Sigmoid colon (tissue), 7 donors: ENCODE results near the gene MAPK8IP3. TPM values are rescaled to one million over a fixed set of nuclear protein-coding genes. Genes with fewer than 3 reads are reported as not detected.

Source experiments
- DNase-seq: peaks from one replicate; pipeline ENCODE4 v3.0.0-alpha.2; 2019
- H3K27ac ChIP-seq, 4 donors: fragments of 200-600 bp; sonication (generic); one replicate each; pipeline ENCODE4 v1.5.1; 2016 to 2019; ENCODE audit warnings: mild to moderate bottlenecking in 1 of 4
- H3K27me3 ChIP-seq, 3 donors: fragments of 200-600 bp; sonication (generic); one replicate each; pipeline ENCODE4 v1.5.1; 2019; ENCODE audit warnings: mild to moderate bottlenecking in 1 of 3
- H3K36me3 ChIP-seq, 4 donors: fragments of 200-600 bp; sonication (generic); one replicate each; pipeline ENCODE4 v1.5.1; 2016 to 2019
- H3K4me1 ChIP-seq, 4 donors: fragments of 200-600 bp; sonication (generic); one replicate each; pipeline ENCODE4 v1.5.1; 2017 to 2019
- H3K4me3 ChIP-seq, 4 donors: fragments of 200-600 bp; sonication (generic); one replicate each; pipeline ENCODE4 v1.5.1; 2017 to 2019; ENCODE audit warnings: mild to moderate bottlenecking in 2 of 4, moderate library complexity in 1 of 4
- H3K9me3 ChIP-seq, 4 donors: fragments of 200-600 bp in 3 of 4; sonication (generic) in 3 of 4; one replicate each; pipeline versions ENCODE4 v1.5.1 to v1.6.1; 2013 to 2019
- CTCF ChIP-seq, 4 experiments: fragments of 450-650 bp in 3 of 4; fragments of 200-600 bp in 1 of 4; IDR thresholded peaks; one replicate each; pipeline ENCODE4 v1.5.1; 2016 to 2019; ENCODE audit warnings: antibody characterized with exemption in 4 of 4, mild to moderate bottlenecking in 3 of 4, moderate library complexity in 2 of 4
- EP300 ChIP-seq, 4 donors: sonication (generic); formaldehyde crosslinking; IDR thresholded peaks; one replicate each; pipeline ENCODE4 v1.6.1; 2017; ENCODE audit warnings: antibody characterized with exemption in 4 of 4
- POLR2A ChIP-seq, 2 donors: fragments of 450-650 bp; IDR thresholded peaks; one replicate each; pipeline ENCODE4 v1.6.1; 2016; ENCODE audit warnings: antibody characterized with exemption in 2 of 2, mild to moderate bottlenecking in 2 of 2, moderate library complexity in 2 of 2
- POLR2AphosphoS5 ChIP-seq, 4 donors: sonication (generic); formaldehyde crosslinking; IDR thresholded peaks; one replicate each; pipeline ENCODE4 v1.6.1; 2017; ENCODE audit warnings: antibody characterized with exemption in 4 of 4
- WGBS, 2 donors: extraction: QIAGEN DNeasy Blood & Tissue Kit; methylation state at CpG; one replicate each; pipeline ENCODE4 v1.1.7; 2013; 5-methylcytosine and 5-hydroxymethylcytosine counted together
- intact Hi-C: fragments of 100-400 bp; cut with DNase I; formaldehyde crosslinking; loops from one replicate; pipeline ENCODE4 v1.15.1; 2023
- polyA plus RNA-seq, 3 donors: library from polyadenylated mRNA; stranded (reverse); fragments of 200-250 nt; gene quantifications; one replicate each; pipeline ENCODE4 v1.2.3, GENCODE V29; 2013
- total RNA-seq, 4 donors: library from RNA; depleted of rRNA; stranded (reverse); fragments of >200 nt; gene quantifications; one replicate each; pipeline ENCODE4 v1.1.0, GENCODE V29; 2016
- donor health status: healthy with polysubstance abuse.
- donor health status: Bipolar disorder and iron deficiency.
- donor health status: healthy.

Gene MAPK8IP3
- total and polyA plus RNA-seq, 7 donors = 3.6 to 80.9 (median 22.4) TPM

GRCh38 chr16:1768767-1769401 lies 62.9 kb downstream of the MAPK8IP3 start:
- no peaks in the 10 kb centered on the region for H3K9me3 ChIP-seq
- H3K36me3 ChIP-seq = peaks cover 41 to 51% (median 45%) of the 10 kb centered on the region in 4 donors
- 81 to 85% methylated on average over 26 of the region's 26 CpGs for WGBS, 2 donors
- H3K27me3 ChIP-seq = no peaks in the 10 kb centered on the region
- peak overlapping the region in 3 of 4 donors; percentile 91 to 97 (median 96) for H3K27ac ChIP-seq
- H3K4me1 ChIP-seq = peaks cover 0 to 41% (median 33%) of the 10 kb centered on the region in 4 donors
- H3K4me3 ChIP-seq = no peak overlapping the region
- TF ChIP-seq POLR2AphosphoS5 (IDR thresholded peaks at IDR 0.05) (peak in 1 of 4 donors; percentile 3), EP300 (IDR thresholded peaks at IDR 0.05) (no peak), CTCF (IDR thresholded peaks at IDR 0.05) (no peak)
- no peak for DNase-seq
- intact Hi-C loops = no loop called here

DNA sequence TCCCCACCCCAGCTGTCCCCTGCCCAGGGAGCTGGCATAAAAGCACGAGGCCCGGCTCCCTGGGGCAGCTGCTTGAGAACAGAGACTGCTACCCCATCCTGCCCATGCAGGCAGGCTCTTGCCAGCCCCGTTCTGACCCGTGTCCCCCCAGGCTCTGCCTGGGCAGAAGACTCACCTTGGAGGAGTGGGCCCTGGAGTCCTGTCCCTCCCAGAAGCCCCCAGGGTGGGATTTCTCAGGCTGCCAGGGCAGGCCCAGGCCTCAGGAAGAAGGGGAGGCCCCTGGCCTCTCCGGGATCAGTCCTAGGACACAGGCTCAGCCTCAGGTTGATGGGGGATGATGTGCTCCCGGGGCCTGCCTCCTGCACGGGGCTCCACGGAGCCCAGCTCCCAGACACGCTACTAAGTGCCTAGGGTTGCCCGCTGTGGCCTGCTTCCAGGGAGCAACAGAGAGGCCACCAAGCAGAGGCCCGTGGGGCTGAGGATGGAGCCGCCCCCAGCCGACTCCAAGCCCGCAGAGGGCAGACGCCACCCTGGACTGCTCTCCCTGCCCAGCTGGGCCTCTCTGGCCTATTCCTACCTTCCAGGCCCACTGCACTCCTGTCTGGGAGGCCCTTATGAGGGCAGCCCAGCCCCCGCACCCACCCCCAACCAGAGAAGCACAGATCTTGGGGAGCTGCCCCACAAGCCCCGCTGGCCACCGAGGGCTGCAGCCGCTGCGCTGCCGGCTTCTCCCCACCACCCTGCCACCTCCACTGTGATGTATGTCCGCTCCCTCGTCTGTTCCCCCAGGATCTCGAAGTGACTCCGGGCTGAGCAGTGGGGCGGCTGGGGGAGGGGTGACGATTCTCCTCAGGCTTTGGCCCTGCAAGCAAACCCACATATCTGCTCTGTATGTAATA lies 63.7 kb downstream of the MAPK8IP3 start:
- no peaks in the 10 kb centered on the region for H3K27me3 ChIP-seq
- H3K27ac ChIP-seq = peak overlapping the region; percentile 91 to 97 (median 96)
- H3K4me1 ChIP-seq = peaks cover 0 to 48% (median 41%) of the 10 kb centered on the region in 4 donors
- TF ChIP-seq POLR2AphosphoS5 (IDR thresholded peaks at IDR 0.05) (no peak), EP300 (IDR thresholded peaks at IDR 0.05) (no peak), POLR2A (IDR thresholded peaks at IDR 0.05) (no peak), CTCF (IDR thresholded peaks at IDR 0.05) (no peak)
- intact Hi-C loops = loop anchor here (5.0 to 10.0 kb wide), 2 partner anchors 62 to 1085 kb away; partner anchors contain the start of genes JMJD8, MAPK8IP3 and STUB1
- H3K9me3 ChIP-seq = no peaks in the 10 kb centered on the region
- DNase-seq = no peak
- 76 to 88% methylated on average over 27 of the region's 27 CpGs for WGBS, 2 donors
- peaks cover 34 to 43% (median 38%) of the 10 kb centered on the region in 4 donors for H3K36me3 ChIP-seq
- peak overlapping the region; percentile 64 to 93 (median 90) for H3K4me3 ChIP-seq

DNA sequence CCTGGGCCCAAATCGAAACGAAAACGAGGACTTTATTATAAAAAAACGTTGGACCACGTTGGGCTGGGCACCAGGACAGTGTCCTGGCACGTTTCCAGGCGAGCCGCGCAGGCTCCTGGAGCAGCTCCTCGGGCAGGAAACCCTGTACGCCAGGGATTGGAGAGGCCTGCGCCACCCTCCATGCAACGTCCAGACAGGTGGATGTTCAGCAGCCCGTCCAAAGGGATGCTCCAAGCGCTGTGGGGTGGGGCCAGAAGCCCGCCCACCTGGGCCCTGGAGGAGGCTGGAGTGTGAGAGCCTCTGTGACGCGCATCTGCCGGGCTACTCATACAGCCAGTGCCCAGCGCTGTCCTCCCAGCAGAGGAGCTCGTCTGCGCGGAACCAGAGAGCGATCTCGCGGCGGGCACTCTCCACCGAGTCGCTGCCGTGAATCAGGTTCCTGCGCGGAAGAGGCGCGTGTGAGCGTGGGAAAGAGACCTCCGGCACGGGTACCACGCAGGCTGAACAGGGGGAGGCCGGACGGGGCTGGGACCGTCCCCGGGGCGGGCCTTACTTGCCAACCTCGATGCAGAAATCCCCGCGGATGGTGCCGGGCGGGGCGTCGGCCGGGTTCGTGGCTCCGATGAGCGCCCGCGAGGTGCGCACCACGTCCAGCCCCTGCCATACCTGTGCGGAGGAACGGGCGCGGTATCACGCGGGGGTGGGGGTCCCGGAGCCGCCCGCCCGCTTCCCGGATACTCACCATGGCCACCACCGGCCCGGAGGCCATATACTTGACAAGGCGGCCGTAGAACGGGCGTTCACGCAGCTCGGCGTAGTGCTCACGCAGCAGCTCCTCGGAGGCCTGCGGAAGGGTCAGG lies 64.6 kb downstream of the MAPK8IP3 start:
- Histone ChIP-seq H3K27ac (peak overlapping the region; percentile 91 to 97 (median 96)), H3K27me3 (no peaks in the 10 kb centered on the region), H3K9me3 (no peaks in the 10 kb centered on the region), H3K36me3 (peaks cover 25 to 43% (median 35%) of the 10 kb centered on the region in 4 donors), H3K4me3 (peak overlapping the region; percentile 64 to 93 (median 90)), H3K4me1 (peaks cover 0 to 56% (median 47%) of the 10 kb centered on the region in 4 donors)
- TF ChIP-seq EP300 (IDR thresholded peaks at IDR 0.05) (no peak), POLR2AphosphoS5 (IDR thresholded peaks at IDR 0.05) (peak; percentile 23 to 81 (median 65)), POLR2A (IDR thresholded peaks at IDR 0.05) (peak in 1 of 2 donors; percentile 50), CTCF (IDR thresholded peaks at IDR 0.05) (no peak)
- WGBS, 2 donors = 4 to 21% methylated on average over 81 of the region's 81 CpGs
- DNase-seq = peak; percentile 92
- intact Hi-C loops = loop anchor here (5.0 to 10.0 kb wide), 2 partner anchors 63 to 1086 kb away; partner anchors contain the start of genes JMJD8, MAPK8IP3 and STUB1

DNA sequence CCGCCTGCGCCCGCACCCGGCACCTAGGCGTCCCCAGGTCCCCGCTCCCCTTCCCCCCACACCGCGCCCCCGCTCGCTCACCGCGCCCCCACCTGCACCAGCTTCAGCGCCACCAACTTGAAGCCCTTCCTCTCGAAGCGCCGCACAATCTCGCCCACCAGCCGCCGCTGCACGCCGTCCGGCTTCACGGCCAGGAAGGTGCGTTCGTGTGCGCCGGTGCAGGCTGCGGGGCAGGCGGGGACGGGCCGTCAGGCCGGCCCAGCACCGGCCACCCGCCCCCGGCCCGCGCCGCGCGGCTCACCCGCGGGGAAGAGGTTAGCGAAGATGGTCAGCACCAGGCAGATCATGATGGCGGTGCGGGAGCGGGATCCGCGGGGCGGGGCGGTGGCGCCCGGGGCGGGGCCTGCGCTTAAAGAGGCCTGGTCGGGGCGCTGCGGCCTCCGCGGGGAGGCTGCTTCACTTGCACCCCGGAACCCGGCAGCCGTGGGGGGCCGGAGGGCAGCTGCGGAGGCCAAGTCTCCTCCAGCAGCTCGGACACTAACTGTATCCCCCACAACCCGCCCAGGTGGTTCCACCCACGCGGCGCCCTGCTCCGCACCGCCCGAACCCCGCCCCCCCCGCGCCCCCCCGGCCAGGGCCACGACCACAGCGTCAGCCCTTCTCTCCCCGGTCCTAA lies 65.3 kb downstream of the MAPK8IP3 start, which contains the start of gene NME3:
Gene NME3, minus strand, starts transcription at position 356 of the 676 bp plus-strand sequence. Its CDS starts 9 bp downstream, at position 347.
- Histone ChIP-seq H3K4me3 (peak within 1 kb of the TSS; percentile 64 to 93 (median 90)), H3K27ac (peak within 1 kb of the TSS; percentile 91 to 97 (median 96)), H3K27me3 (no peaks in the 10 kb centered on the region), H3K4me1 (peaks cover 0 to 56% (median 47%) of the 10 kb centered on the region in 4 donors), H3K36me3 (peaks cover 24 to 43% (median 32%) of the 10 kb centered on the region in 4 donors), H3K9me3 (no peaks in the 10 kb centered on the region)
- intact Hi-C loops = loop anchor here (5.0 to 10.0 kb wide), 2 partner anchors 64 to 1087 kb away; partner anchors contain the start of genes JMJD8, MAPK8IP3 and STUB1
- no peak for TF ChIP-seq CTCF (IDR thresholded peaks at IDR 0.05)
- peak; percentile 88 for DNase-seq
- 1% methylated on average over 79 of the region's 79 CpGs for WGBS, 2 donors
